ENCODE measurements around the gene TUB.

GRCh38 chr11:8126649-8127289 lies 45.8 kb downstream of the TUB start:
- TF ChIP-seq CTCF (conservative IDR thresholded peaks at IDR 0.05 in 1 of 2, IDR thresholded peaks at IDR 0.05 in 1 of 2; ENCODE audit: low read depth in 1 of 2, low read length in 2 of 2) (no peak), EZH2 (IDR thresholded peaks at IDR 0.05; ENCODE audit: low read length, missing control alignments) (no peak)

Data from fibroblast of lung (primary cell).